ENCODE results near the gene FOXL2NB. TPM values are rescaled to one million over a fixed set of nuclear protein-coding genes. Genes with fewer than 3 reads are reported as not detected.

FOXL2NB gene
- total RNA-seq, 4 donors from 2014 or later, result not detected

GRCh38 chr3:138945709-138946662 lies 1.0 kb upstream of the FOXL2NB start:
- intact Hi-C loops (cut with DNase I; ENCODE audit: low total_unique reads), result loop anchor here (10.0 kb wide), 1 partner anchor 379 kb away; no protein-coding TSS in a partner anchor
- no peaks in the 10 kb centered on the region for H3K9me3 ChIP-seq
- no peak for TF ChIP-seq POLR2A (IDR thresholded peaks at IDR 0.05)
- TF ChIP-seq, protein P1, sequence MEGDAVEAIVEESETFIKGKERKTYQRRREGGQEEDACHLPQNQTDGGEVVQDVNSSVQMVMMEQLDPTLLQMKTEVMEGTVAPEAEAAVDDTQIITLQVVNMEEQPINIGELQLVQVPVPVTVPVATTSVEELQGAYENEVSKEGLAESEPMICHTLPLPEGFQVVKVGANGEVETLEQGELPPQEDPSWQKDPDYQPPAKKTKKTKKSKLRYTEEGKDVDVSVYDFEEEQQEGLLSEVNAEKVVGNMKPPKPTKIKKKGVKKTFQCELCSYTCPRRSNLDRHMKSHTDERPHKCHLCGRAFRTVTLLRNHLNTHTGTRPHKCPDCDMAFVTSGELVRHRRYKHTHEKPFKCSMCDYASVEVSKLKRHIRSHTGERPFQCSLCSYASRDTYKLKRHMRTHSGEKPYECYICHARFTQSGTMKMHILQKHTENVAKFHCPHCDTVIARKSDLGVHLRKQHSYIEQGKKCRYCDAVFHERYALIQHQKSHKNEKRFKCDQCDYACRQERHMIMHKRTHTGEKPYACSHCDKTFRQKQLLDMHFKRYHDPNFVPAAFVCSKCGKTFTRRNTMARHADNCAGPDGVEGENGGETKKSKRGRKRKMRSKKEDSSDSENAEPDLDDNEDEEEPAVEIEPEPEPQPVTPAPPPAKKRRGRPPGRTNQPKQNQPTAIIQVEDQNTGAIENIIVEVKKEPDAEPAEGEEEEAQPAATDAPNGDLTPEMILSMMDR (IDR thresholded peaks at IDR 0.05), result peak in 1 of 5 experiments; percentile 11
- in situ Hi-C loops (cut with MboI; ENCODE audit: low pct_ligation_motif_present in 1 of 4, low pct_unique_long_range_greater_than_20kb in 1 of 4, low sequenced_read_pairs in 3 of 4), result loop anchor here in 2 of 4 donors (25.0 kb wide), 2 partner anchors 391 to 534 kb away; partner anchors contain the start of gene MRPS22 (in 2 of the 2)
- H3K36me3 ChIP-seq, result no peaks in the 10 kb centered on the region
- peak overlapping the region in 3 of 4 donors; percentile 9 to 52 (median 27) for H3K4me3 ChIP-seq
- no peak overlapping the region for H3K27ac ChIP-seq
- peaks cover 100% of the 10 kb centered on the region for H3K27me3 ChIP-seq
- peaks cover 24 to 48% (median 39%) of the 10 kb centered on the region in 4 donors for H3K4me1 ChIP-seq
- WGBS, 2 donors (ENCODE audit: low coverage in 1 of 2), result 0 to 2% methylated on average over 8 to 49 of the region's 120 CpGs
- DNase-seq, result peak; percentile 41

- in situ Hi-C loops (cut with MboI; ENCODE audit: low pct_ligation_motif_present in 1 of 4, low pct_unique_long_range_greater_than_20kb in 1 of 4, low sequenced_read_pairs in 3 of 4), result loop anchor here in 2 of 4 donors (25.0 kb wide), 2 partner anchors 390 to 535 kb away; partner anchors contain the start of gene MRPS22 (in 2 of the 2)
- no peak for TF ChIP-seq POLR2AphosphoS5 (IDR thresholded peaks at IDR 0.05)
- TF ChIP-seq, protein P1 (IDR thresholded peaks at IDR 0.05), result no peak
- TF ChIP-seq EP300 (IDR thresholded peaks at IDR 0.05; ENCODE audit: low read depth), result no peak
- TF ChIP-seq POLR2A (IDR thresholded peaks at IDR 0.05), result no peak
- intact Hi-C loops (cut with DNase I; ENCODE audit: low total_unique reads), result loop anchor here (10.0 kb wide), 1 partner anchor 377 kb away; no protein-coding TSS in a partner anchor
- Histone ChIP-seq H3K27me3 (peaks cover 100% of the 10 kb centered on the region), H3K27ac (no peak overlapping the region), H3K4me3 (peak overlapping the region in 1 of 4 donors; percentile 52), H3K36me3 (no peaks in the 10 kb centered on the region), H3K9me3 (no peaks in the 10 kb centered on the region), H3K4me1 (peaks cover 24 to 48% (median 39%) of the 10 kb centered on the region in 4 donors)
- 41 to 50% methylated on average over 1 to 21 of the region's 21 CpGs for WGBS, 2 donors (ENCODE audit: low coverage in 1 of 2)
- DNase-seq, result no peak
Measured at GRCh38 chr3:138947495-138948121, 591 bp downstream of the FOXL2NB start.

DNA sequence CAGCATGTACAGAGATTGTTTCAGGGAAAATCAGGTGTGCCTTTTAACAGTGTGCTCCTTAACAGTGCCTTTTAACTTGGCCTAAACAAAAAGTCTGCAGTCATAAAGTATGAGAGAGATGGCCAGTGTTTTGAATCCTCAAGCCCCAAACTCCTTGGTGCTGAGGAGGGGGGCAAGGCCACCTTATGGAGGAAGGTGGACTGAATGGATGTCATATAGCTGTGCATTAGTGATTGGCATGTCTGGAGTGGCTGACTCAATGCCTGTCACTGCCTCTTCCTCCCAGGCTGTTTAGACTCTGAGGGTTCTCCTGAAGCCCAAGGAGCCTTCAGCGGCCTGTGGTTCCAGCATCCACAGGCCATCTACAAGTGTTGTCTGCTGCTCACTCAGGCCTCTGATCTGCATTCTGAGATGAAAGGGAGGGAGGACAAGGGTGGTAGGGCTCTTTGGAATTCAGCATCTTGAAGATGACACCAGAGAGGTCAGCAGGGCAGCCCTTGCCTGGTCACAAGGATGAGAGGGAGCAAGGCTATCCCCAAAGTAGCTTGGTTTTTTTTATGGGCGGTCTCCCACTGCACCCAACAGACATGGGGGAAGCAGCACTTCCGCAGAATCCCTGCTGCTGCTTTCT lies 1.5 kb downstream of the FOXL2NB start:
- TF ChIP-seq POLR2AphosphoS5 (IDR thresholded peaks at IDR 0.05) (no peak), POLR2A (IDR thresholded peaks at IDR 0.05) (no peak), EP300 (IDR thresholded peaks at IDR 0.05; ENCODE audit: low read depth) (no peak)
- TF ChIP-seq, protein P1 (IDR thresholded peaks at IDR 0.05), result no peak
- H3K27ac ChIP-seq, result no peak overlapping the region
- in situ Hi-C loops (cut with MboI; ENCODE audit: low pct_ligation_motif_present in 1 of 4, low pct_unique_long_range_greater_than_20kb in 1 of 4, low sequenced_read_pairs in 3 of 4) (loop anchor here in 2 of 4 donors (25.0 kb wide), 2 partner anchors 389 to 536 kb away; partner anchors contain the start of gene MRPS22 (in 2 of the 2)), intact Hi-C loops (cut with DNase I; ENCODE audit: low total_unique reads) (loop anchor here (10.0 kb wide), 1 partner anchor 376 kb away; no protein-coding TSS in a partner anchor)
- WGBS, 2 donors (ENCODE audit: low coverage in 1 of 2), result 75% methylated on average over 3 of the region's 3 CpGs; no CpG with 5 or more reads in 1 of the 2 donors
- no peak for DNase-seq
- peaks cover 100% of the 10 kb centered on the region for H3K27me3 ChIP-seq
- H3K9me3 ChIP-seq, result no peaks in the 10 kb centered on the region
- no peaks in the 10 kb centered on the region for H3K36me3 ChIP-seq
- peaks cover 24 to 48% (median 39%) of the 10 kb centered on the region in 4 donors for H3K4me1 ChIP-seq
- no peak overlapping the region for H3K4me3 ChIP-seq

Data from transverse colon (tissue), 4 donors.